NK-92 treated with Interleukin-12 subunit alpha and Interleukin-12 subunit beta, amount 100 ng/mL, for 24 hours (cell line): ENCODE measurements around the gene SVOP.
A peak's percentile ranks its signal among the peaks of the same experiment; 100 is the strongest.
"Not testable (repeated sequence)": the region's sequence is repeated elsewhere in the genome, so short reads cannot be mapped to it uniquely, and the experiment has no call there.

ENCODE experiments used
- DNase-seq: peaks from one replicate; lab custom pipeline; 2025; lab: John Stamatoyannopoulos, UW

Gene SVOP

DNA sequence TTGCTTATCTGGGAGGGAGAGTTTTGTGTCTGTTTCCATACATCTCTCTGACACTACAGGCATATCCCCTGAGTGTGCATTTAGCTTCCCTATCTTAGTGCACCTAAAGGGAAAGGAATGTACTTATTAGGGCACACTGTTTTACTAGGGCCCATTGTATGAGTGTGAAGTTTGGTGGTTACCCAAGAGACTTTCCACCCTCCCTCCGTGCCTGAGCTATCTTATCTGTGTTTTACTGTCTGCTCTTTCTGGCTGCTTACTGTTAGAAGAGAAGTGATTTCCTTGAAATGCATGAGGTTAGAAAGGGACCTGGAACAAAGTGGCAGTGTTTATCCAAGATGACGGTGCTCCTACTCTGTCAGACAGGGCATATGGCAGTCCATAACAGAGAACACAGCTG is 8.5 kb upstream of the SVOP start:
- no peak for DNase-seq

DNA sequence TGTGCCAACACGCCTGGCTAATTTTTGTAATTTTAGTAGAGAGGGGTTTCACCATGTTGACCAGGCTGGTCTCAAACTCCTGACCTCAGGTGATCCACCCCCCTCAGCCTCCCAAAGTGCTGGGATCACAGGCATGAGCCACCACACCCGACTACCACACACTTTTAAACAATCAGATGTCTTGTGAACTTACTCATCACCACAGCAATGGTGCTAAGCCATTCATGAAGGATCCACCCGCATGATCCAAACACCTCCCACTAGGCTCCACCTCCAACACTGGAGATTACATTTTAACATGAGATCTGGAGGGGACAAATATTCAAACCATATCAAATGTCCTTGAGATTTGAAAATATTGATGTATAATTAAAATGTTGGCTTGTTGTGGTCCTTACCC is 7.8 kb upstream of the SVOP start:
- not testable (repeated sequence) for DNase-seq

- no peak for DNase-seq
Measured at GRCh38 chr12:109027767-109028166, 6.9 kb upstream of the SVOP start.

DNA sequence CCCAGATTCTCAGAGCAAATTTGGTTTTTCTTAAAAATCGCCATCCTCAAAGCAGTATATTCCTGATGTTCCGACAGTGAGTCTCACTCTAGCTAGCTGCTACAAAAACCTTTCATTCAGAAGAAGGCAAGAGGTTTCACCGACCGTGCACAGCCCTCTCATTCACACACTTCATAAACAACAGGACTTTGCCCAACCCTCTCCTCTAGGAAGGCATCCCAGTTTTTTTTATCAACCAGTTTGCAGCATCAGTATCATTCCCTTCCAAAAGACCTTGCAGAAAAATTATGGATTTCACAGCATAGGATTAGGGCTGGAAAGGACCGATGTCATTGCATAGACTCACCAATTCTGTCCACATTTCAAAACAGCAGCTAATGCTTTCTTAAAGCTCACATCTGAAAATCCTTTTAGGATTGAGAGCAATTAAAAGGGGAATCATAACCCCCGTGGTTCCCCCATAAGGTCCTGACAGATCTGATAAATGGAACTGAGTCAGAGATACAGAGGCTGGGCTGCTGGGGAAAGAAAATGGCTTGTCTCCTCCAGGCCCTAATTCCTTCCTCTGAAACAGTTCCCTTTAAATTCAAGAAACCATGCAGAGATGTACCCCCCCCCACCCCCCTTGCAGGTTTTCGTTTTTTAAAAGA is 597 bp downstream of the SVOP start:
- no peak for DNase-seq

DNA sequence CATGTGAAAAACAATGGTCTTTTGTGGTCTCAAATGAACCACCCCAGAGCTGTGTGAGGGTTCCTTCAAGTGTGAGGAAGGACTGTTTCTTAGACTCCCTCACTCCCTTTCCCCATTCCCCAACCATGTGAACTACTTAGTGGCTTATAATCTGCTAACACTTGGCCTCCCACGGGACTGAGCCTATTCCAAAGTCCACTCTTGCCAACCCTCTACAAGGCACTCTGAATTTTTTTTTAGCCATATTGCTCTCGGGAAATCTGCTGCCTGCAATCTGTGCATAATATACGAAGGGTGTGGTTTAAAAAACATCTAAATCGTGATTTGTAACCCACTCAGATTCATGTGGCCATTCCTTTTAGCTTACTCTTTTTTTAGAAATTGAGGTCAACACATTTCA is 2.6 kb downstream of the SVOP start:
- no peak for DNase-seq

GRCh38 chr12:109016978-109017377 is 3.9 kb downstream of the SVOP start:
- DNase-seq, result no peak

DNA sequence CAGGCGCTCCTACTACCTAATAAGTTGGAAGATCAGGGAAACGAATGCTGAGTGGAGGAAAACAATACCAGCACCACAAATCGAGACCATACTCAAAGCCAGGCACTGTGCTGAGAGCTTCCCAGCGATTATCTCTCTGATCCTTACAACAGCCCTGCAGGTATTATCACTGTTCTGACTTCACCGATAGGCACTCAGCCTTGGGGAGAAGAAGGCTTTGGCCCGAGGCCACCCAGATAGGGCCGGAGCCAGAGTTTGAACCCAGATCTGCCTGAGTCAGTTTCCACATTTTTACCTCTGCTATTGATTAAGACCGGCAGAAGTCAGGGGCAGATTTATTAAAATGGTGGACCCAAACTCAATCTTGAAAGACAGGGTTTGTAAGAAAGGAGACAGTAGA is 4.9 kb downstream of the SVOP start:
- no peak for DNase-seq

DNA sequence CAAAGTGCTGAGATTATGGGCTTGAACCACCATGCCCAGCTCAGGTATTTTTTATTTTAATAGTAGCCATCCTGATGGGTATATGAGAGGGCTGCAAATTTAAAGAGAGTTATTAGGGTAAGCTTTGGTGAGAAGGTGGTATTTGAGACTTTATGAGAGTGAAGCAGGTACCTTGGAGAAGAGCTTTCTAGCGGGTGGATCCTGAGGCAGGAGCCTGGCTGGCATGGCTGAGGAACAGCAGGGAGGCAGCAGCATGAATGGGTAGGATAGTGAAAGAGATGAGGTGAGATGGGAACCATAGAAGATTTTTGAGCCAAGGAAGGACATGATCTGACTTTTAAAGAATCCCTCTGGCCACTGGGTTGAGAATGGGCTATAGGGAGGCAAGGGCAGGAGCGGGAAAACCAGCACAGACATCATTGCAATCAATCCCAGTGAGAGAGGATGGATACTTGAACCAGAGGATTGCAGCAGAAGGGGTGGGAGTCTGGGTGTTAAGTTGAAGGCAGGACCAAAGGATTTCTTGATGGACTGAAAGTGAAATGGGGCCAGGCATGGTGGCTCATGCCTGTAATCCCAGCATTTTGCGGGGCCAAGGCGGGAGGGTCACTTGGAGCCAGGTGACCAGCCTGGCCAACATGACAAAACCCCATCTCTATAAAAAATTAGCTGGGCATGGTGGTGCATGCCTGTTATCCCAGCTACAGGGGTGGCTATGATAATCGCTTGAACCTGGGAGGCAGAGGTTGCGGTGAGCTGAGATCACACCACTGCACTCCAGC is 5.7 kb downstream of the SVOP start:
- no peak for DNase-seq

DNA sequence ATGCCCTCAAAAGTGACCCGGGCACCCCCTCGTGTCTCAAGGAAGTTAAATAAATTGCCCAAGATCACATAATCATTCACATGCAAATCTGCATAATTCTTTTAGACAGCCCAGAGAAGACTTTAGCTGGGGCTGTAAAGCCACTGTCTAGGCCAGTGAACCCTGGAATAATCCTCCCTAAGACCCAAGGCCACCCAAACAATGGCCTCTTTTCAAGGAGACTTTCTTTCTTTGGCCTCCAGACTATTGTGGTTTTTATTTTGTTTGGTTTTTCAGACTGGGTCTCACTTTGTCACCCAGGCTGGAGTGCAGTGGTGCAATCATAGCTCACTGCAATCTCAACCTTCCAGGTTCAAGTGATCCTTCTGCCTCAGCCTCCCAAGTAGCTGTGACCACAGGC is 10.6 kb downstream of the SVOP start:
- DNase-seq, result no peak

DNA sequence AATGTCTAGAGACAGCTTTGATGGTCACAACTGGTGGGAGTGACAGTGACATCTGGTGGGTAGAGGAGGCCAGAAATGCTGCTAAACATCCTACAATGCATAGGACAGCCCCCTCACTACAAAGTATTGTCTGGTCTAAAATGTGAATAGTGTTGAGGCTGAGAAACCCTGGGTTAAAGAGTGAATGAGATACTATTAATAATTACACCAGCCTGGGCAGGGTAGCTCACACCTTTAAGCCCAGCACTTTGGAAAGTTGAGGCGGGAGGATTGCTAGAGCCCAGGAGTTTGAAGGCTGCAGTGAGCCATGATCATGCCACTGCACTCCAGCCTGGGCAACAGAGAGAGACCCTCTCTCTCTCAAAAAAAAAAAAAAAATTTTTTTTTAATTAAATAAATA is 11.1 kb downstream of the SVOP start:
- no peak for DNase-seq

- no peak for DNase-seq
Measured at GRCh38 chr12:109004017-109004416, 16.9 kb downstream of the SVOP start.

GRCh38 chr12:108996320-108996719 is 24.5 kb downstream of the SVOP start:
- DNase-seq, result no peak

- no peak for DNase-seq
Measured at GRCh38 chr12:108995370-108995992, 25.4 kb downstream of the SVOP start.

DNA sequence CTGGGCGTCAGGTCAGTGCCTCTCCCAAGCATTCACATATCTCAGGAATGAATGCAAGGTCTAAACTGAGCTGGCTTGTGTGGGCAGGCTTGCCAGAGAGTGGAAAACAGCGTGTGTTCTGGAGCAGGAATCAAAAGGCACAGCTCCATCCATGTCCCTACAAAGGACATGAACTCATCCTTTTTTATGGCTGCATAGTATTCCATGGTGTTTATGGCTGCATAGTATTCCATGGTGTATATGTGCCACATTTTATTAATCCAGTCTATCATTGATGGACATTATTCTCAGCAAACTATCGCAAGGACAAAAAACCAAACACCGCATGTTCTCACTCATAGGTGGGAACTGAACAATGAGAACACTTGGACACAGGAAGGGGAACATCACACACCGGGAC is 30.8 kb downstream of the SVOP start:
- DNase-seq, result not testable (repeated sequence)

GRCh38 chr12:108989376-108989775 is 31.5 kb downstream of the SVOP start:
- DNase-seq, result peak; percentile 10

GRCh38 chr12:108985750-108986149 is 35.1 kb downstream of the SVOP start:
- no peak for DNase-seq

- DNase-seq, result no peak
Measured at GRCh38 chr12:108983227-108983626, 37.6 kb downstream of the SVOP start.

DNA sequence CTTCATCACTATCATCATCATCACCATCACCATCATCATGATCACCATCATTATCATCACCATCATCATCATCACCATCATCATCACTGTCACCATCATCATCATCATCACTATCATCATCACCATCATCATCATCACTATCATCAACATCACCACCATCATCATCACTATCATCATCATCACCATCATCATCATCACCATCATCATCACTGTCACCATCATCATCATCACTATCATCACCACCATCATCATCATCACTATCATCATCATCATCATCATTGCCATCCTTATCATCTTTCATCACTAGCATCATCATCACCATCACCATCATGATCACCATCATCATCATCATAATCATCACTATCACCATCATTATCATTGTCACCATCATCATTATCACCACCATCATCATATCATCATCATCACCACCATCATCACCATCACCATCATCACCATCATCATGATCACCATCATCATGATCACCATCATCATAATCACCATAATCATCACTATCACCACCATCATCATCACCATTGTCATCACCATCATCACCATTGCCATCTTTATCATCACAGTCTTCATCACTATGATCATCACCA is 38.1 kb downstream of the SVOP start:
- DNase-seq, result no peak

- no peak for DNase-seq
Measured at GRCh38 chr12:108981835-108982234, 39.0 kb downstream of the SVOP start.

- DNase-seq, result no peak
Measured at GRCh38 chr12:108980831-108981618, 39.8 kb downstream of the SVOP start.

DNA sequence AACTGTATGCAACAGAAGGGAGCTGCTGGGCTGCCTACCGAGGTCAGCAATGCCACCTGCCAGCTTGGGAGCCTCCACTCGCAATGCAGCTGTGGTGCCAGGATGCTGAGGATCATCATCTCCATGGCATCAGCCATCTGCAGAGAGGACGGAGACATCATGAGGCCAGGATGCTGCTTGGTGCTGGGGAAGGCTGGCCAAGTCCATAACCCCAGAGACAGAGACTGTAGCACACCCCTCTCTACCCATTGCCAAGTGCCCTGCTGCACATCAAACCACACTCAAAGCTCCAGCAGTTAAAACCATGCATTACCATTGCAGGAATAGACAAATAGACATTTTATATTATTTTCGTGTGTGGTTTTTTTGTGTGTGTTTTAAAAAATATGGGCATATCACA is 43.5 kb downstream of the SVOP start:
- no peak for DNase-seq

- no peak for DNase-seq
Measured at GRCh38 chr12:108975024-108975593, 45.8 kb downstream of the SVOP start.
